OCI-LY1 (cell line): ENCODE data around the gene POU2F1.

ENCODE experiments used
- H2AFZ ChIP-seq: fragments of 200-600 bp; sonication (generic), shearing (Covaris generic); 2 replicates; pipeline ENCODE4 v1.6.0; 2014; ENCODE audit warnings: antibody characterized with exemption, mild to moderate bottlenecking, low read length
- H3F3A ChIP-seq: fragments of 200-600 bp; sonication (generic), shearing (Covaris generic); 2 replicates; pipeline ENCODE4 v1.6.0; 2014; ENCODE audit warnings: mild to moderate bottlenecking, antibody characterized with exemption, low read length, moderate library complexity; ENCODE audit not compliant: insufficient read depth
- H3K27ac ChIP-seq: fragments of 200-600 bp; sonication (generic); 2 replicates; pipeline ENCODE4 v1.5.1; 2014; ENCODE audit warnings: low read length, mixed run types, mild to moderate bottlenecking, low read depth; ENCODE audit not compliant: poor library complexity, severe bottlenecking
- H3K27me3 ChIP-seq: fragments of 200-600 bp; sonication (generic); 2 replicates; pipeline ENCODE4 v1.6.0; 2014; ENCODE audit warnings: antibody characterized with exemption, mild to moderate bottlenecking, low read length, moderate library complexity; ENCODE audit not compliant: insufficient read depth
- H3K36me3 ChIP-seq: fragments of 200-600 bp; sonication (generic); 2 replicates; pipeline ENCODE4 v1.6.1; 2014; ENCODE audit warnings: mild to moderate bottlenecking, antibody characterized with exemption, low read length, moderate library complexity, mixed read lengths; ENCODE audit not compliant: insufficient read depth
- H3K4me1 ChIP-seq: fragments of 200-600 bp; sonication (generic); 2 replicates; pipeline ENCODE4 v1.5.1; 2014; ENCODE audit warnings: mild to moderate bottlenecking, low read length, moderate library complexity; ENCODE audit not compliant: insufficient read depth, severe bottlenecking
- H3K4me2 ChIP-seq: fragments of 200-600 bp; sonication (generic), shearing (Covaris generic); 2 replicates; pipeline ENCODE4 v1.6.1; 2014; ENCODE audit warnings: low read length
- H3K4me3 ChIP-seq: fragments of 200-600 bp; sonication (generic); 2 replicates; pipeline ENCODE4 v1.5.1; 2014; ENCODE audit warnings: low read length, low read depth, mild to moderate bottlenecking, mixed read lengths; ENCODE audit not compliant: poor library complexity, severe bottlenecking
- H3K79me2 ChIP-seq: fragments of 200-600 bp; shearing (Covaris generic); 2 replicates; pipeline ENCODE4 v1.6.1; 2016; ENCODE audit warnings: mixed run types, low read length, mixed read lengths; ENCODE audit not compliant: insufficient read depth
- H3K9ac ChIP-seq: fragments of 200-600 bp; sonication (generic), shearing (Covaris generic); 2 replicates; pipeline ENCODE4 v1.6.1; 2014; ENCODE audit warnings: mild to moderate bottlenecking, low read length, mixed read lengths
- H3K9me2 ChIP-seq: fragments of 200-600 bp; sonication (generic), shearing (Covaris generic); 2 replicates; pipeline ENCODE4 v1.6.1; 2014; ENCODE audit warnings: low read depth, mild to moderate bottlenecking, low read length, mixed read lengths
- H3K9me3 ChIP-seq: fragments of 200-600 bp; shearing (Covaris generic); 2 replicates; pipeline ENCODE4 v1.6.1; 2014; ENCODE audit warnings: low read length, mixed read lengths
- H4K20me1 ChIP-seq: fragments of 200-600 bp; sonication (generic), shearing (Covaris generic); 2 replicates; pipeline ENCODE4 v1.6.0; 2016; ENCODE audit warnings: mild to moderate bottlenecking, low read length; ENCODE audit not compliant: insufficient read depth
- EZH2 ChIP-seq: fragments of 200-600 bp; sonication (generic), shearing (Covaris generic); IDR thresholded peaks from 2 replicates; pipeline ENCODE4 v1.8.0; 2017; ENCODE audit warnings: borderline replicate concordance, mixed run types, mild to moderate bottlenecking, antibody characterized with exemption, low read length, moderate library complexity, mixed read lengths
- TF ChIP-seq, protein P1 (sequence below): fragments of 200-600 bp; sonication (generic), shearing (Covaris generic); IDR thresholded peaks from 2 replicates; pipeline ENCODE4 v1.5.1; 2017; ENCODE audit warnings: mild to moderate bottlenecking, antibody characterized with exemption, low read length, moderate library complexity, mixed read lengths

The POU2F1 gene

DNA sequence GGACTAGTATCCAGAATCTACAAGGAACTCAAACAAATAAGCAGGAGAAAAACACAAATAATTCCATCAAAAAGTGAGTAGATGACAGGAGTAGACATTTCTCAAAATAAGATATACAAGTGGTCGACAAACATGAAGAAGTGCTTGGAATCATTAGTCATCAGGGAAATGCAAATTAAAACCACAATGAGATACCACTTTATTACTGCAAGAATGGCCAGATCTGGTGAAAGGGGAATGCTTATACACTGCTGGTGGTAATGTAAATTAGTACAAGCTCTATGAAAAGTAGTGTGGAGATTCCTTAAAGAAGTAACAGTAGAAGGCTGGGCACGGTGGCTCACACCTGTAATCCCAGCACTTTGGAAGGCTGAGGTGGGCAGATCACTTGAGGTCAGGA is 73.8 kb downstream of the POU2F1 start:
- H3K79me2 ChIP-seq, result no peaks in the 10 kb centered on the region; the same call in 1 of the 2 replicates
- no peak overlapping the region for H3K4me2 ChIP-seq

GRCh38 chr1:167297222-167298214 is 76.8 kb downstream of the POU2F1 start:
- no peaks in the 10 kb centered on the region for H3K9me2 ChIP-seq
- no peaks in the 10 kb centered on the region for H3K36me3 ChIP-seq
- no peak for TF ChIP-seq EZH2
- TF ChIP-seq, protein P1, sequence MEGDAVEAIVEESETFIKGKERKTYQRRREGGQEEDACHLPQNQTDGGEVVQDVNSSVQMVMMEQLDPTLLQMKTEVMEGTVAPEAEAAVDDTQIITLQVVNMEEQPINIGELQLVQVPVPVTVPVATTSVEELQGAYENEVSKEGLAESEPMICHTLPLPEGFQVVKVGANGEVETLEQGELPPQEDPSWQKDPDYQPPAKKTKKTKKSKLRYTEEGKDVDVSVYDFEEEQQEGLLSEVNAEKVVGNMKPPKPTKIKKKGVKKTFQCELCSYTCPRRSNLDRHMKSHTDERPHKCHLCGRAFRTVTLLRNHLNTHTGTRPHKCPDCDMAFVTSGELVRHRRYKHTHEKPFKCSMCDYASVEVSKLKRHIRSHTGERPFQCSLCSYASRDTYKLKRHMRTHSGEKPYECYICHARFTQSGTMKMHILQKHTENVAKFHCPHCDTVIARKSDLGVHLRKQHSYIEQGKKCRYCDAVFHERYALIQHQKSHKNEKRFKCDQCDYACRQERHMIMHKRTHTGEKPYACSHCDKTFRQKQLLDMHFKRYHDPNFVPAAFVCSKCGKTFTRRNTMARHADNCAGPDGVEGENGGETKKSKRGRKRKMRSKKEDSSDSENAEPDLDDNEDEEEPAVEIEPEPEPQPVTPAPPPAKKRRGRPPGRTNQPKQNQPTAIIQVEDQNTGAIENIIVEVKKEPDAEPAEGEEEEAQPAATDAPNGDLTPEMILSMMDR, result no peak
- H3K9ac ChIP-seq, result peak overlapping the region; percentile 39; the same call in 1 of the 2 replicates
- no peaks in the 10 kb centered on the region; the same call in 1 of the 2 replicates for H3K79me2 ChIP-seq
- no peak overlapping the region for H3K4me3 ChIP-seq
- peak overlapping the region; percentile 86 for H2AFZ ChIP-seq
- peak overlapping the region; percentile 68 for H3K27ac ChIP-seq
- H3K4me1 ChIP-seq, result peaks cover 42% of the 10 kb centered on the region
- no peaks in the 10 kb centered on the region for H3K9me3 ChIP-seq
- peak overlapping the region; percentile 37 for H3K4me2 ChIP-seq
- H3F3A ChIP-seq, result no peaks in the 10 kb centered on the region
- H3K27me3 ChIP-seq, result no peaks in the 10 kb centered on the region
- no peaks in the 10 kb centered on the region for H4K20me1 ChIP-seq

More for the DNA sequence above, 73.8 kb downstream of the POU2F1 start:
- Histone ChIP-seq H3K9me2 (no peaks in the 10 kb centered on the region), H3F3A (no peaks in the 10 kb centered on the region), H3K27ac (no peak overlapping the region), H3K27me3 (no peaks in the 10 kb centered on the region), H3K36me3 (no peaks in the 10 kb centered on the region), H3K4me1 (peaks cover 24% of the 10 kb centered on the region), H3K9me3 (no peaks in the 10 kb centered on the region), H3K4me3 (no peak overlapping the region), H3K9ac (no peak overlapping the region), H4K20me1 (no peaks in the 10 kb centered on the region), H2AFZ (no peak overlapping the region)
- TF ChIP-seq, protein P1, result no peak
- no peak for TF ChIP-seq EZH2

- Histone ChIP-seq H3K27ac (no peak overlapping the region), H3F3A (no peaks in the 10 kb centered on the region), H4K20me1 (no peaks in the 10 kb centered on the region), H3K9me3 (no peaks in the 10 kb centered on the region), H3K9me2 (no peaks in the 10 kb centered on the region), H3K4me2 (no peak overlapping the region), H3K36me3 (no peaks in the 10 kb centered on the region), H3K4me1 (peaks cover 50% of the 10 kb centered on the region), H3K4me3 (no peak overlapping the region), H3K9ac (no peak overlapping the region), H2AFZ (no peak overlapping the region), H3K79me2 (no peaks in the 10 kb centered on the region; the same call in 1 of the 2 replicates), H3K27me3 (no peaks in the 10 kb centered on the region)
- TF ChIP-seq, protein P1, result no peak
- no peak for TF ChIP-seq EZH2
Measured at GRCh38 chr1:167298325-167298724, 77.6 kb downstream of the POU2F1 start.
